ENCODE data around the gene ADAP1.

- no peak for TF ChIP-seq CTCF (IDR thresholded peaks at IDR 0.05; ENCODE audit: insufficient read depth, low read length, poor library complexity, severe bottlenecking)
- TF ChIP-seq EZH2phosphoT487 (conservative IDR thresholded peaks at IDR 0.05; ENCODE audit: low read length): no peak
These were observed 23.3 kb downstream of the ADAP1 start for GRCh38 chr7:930975-931758.
